Nephron (organoid): ENCODE measurements around the gene ANO8.

Experiments
- H3K27ac Mint-ChIP-seq, 3 experiments: 2 replicates each; pipeline ENCODE4 v1.8.0; 2020; ENCODE audit warnings: mixed read lengths in 3 of 3, mild to moderate bottlenecking in 2 of 3, moderate library complexity in 1 of 3
- H3K27me3 Mint-ChIP-seq: 2 replicates; pipeline ENCODE4 v1.8.0; 2021; ENCODE audit warnings: low read depth, mild to moderate bottlenecking, moderate library complexity, mixed read lengths
- H3K36me3 Mint-ChIP-seq: 2 replicates; pipeline ENCODE4 v1.8.0; 2020; ENCODE audit warnings: low read depth, mixed read lengths
- H3K4me1 Mint-ChIP-seq: 2 replicates; pipeline ENCODE4 v1.8.0; 2020; ENCODE audit warnings: mixed read lengths
- H3K4me3 Mint-ChIP-seq, 3 experiments: 2 replicates each; pipeline ENCODE4 v1.8.0; 2020; ENCODE audit warnings: mild to moderate bottlenecking in 3 of 3, mixed read lengths in 3 of 3, moderate library complexity in 2 of 3
- H3K9me3 Mint-ChIP-seq: 2 replicates; pipeline ENCODE4 v1.8.0; 2020; ENCODE audit warnings: mixed read lengths
- CTCF ChIP-seq, 3 experiments: fragments of 200-600 bp; sonication (generic); IDR thresholded peaks; one replicate each; pipeline ENCODE4 v1.5.0; 2021; ENCODE audit warnings: antibody characterized with exemption in 3 of 3; ENCODE audit not compliant: unreplicated experiment in 3 of 3

Gene ANO8

GRCh38 chr19:17334414-17335409 lies at the start of gene ANO8:
ANO8 (minus strand) TSS chr19:17334855; CDS start chr19:17334670, 185 bp downstream.
- H3K27me3 Mint-ChIP-seq, result peaks cover 12% of the 10 kb centered on the region
- no peak for TF ChIP-seq CTCF (IDR thresholded peaks at IDR 0.05; ENCODE audit: unreplicated experiment in 3 of 3)
- H3K36me3 Mint-ChIP-seq, result peaks cover 19% of the 10 kb centered on the region
- no peaks in the 10 kb centered on the region for H3K9me3 Mint-ChIP-seq
- H3K4me3 Mint-ChIP-seq, result peak within 1 kb of the TSS; percentile 87 to 95 (median 93)
- H3K27ac Mint-ChIP-seq, result peak within 1 kb of the TSS; percentile 41 to 93 (median 88)
- peaks cover 17% of the 10 kb centered on the region for H3K4me1 Mint-ChIP-seq

DNA sequence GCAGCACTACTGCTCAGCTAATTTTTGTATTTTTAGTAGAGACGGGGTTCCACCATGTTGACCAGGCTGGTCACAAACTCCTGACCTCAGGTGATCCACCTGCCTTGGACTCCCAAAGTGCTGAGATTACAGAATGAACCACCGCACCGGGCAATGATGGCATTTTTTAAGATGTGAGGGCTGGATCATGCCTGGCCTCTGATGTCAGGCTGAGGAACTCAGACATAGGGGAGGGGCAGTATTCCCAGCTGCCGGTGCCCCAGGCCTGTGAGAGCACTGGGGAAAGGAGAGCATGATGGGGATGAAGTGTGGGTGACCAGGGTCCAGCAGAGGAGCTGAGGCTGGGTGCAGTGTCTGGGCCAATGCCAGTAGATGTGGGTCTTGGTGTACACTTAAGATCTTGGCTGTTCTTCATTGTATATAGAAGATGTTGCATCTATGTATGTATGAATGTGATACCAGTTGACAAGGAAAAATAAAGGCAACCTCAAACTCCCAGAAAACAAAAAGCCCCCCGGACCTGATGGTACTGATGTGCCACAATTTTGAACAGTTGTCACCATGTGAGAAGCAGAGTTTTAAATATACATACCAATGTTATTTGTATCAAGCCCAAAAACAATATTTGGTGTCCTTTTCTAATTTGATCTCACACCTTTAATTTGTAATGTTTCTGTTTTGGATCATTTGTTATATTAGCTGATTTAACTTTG lies 45.9 kb upstream of the ANO8 start:
- H3K27ac Mint-ChIP-seq, result peak overlapping the region in 2 of 3 experiments; percentile 30 to 48
- peaks cover 10% of the 10 kb centered on the region for H3K27me3 Mint-ChIP-seq
- H3K4me3 Mint-ChIP-seq, result no peak overlapping the region
- H3K9me3 Mint-ChIP-seq, result peaks cover 7% of the 10 kb centered on the region
- TF ChIP-seq CTCF (IDR thresholded peaks at IDR 0.05; ENCODE audit: unreplicated experiment in 3 of 3), result no peak
- no peaks in the 10 kb centered on the region for H3K36me3 Mint-ChIP-seq
- H3K4me1 Mint-ChIP-seq, result peaks cover 14% of the 10 kb centered on the region

DNA sequence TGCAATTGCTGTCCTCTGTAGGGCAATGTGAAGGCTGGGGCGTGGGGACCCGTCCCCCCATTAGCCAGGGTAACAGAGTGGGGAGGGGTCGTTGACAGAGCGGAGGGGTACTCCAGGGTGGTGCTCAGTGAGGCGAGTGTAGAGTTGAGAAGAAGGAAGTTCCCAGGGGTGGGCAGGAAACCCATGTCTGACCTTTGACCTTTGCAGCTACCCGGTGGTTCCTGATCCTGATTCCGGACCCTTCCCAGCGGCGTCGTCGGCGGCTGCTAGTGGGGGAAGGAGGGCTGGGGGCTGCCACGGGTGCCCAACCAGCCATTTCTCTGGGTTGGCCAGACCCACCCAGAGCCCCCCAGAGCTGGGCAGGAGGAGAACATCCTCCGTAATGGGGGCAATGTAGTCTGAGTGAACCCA lies 44.6 kb upstream of the ANO8 start:
- no peak for TF ChIP-seq CTCF (IDR thresholded peaks at IDR 0.05; ENCODE audit: unreplicated experiment in 3 of 3)
- H3K4me3 Mint-ChIP-seq, result peak overlapping the region in 1 of 3 experiments; percentile 31
- H3K36me3 Mint-ChIP-seq, result no peaks in the 10 kb centered on the region
- peaks cover 14% of the 10 kb centered on the region for H3K4me1 Mint-ChIP-seq
- peaks cover 7% of the 10 kb centered on the region for H3K27me3 Mint-ChIP-seq
- H3K27ac Mint-ChIP-seq, result peak overlapping the region; percentile 13 to 83 (median 55)
- H3K9me3 Mint-ChIP-seq, result peaks cover 7% of the 10 kb centered on the region

DNA sequence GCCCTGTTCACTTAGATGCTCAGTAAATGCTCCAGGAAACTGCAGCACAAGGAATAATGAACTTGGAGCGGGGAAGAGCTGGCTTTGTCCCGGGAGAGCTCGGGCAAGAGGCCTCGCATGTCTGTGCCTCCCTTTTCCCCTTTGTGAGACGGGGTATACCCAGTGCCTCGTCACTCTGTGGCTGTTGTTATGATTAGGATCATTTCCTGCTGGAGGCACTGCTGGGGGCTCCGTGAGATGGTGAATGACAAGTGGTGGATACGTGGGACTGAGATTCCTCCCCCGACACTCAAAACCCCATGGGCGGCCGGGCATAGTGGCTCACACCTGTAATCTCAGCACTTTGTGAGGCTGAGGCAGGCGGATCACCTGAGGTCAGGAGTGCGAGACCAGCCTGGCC lies 43.6 kb upstream of the ANO8 start:
- Mint-ChIP-seq H3K4me3 (no peak overlapping the region), H3K27me3 (peaks cover 7% of the 10 kb centered on the region), H3K36me3 (no peaks in the 10 kb centered on the region), H3K4me1 (peaks cover 14% of the 10 kb centered on the region), H3K27ac (peak overlapping the region in 2 of 3 experiments; percentile 49 to 70), H3K9me3 (peaks cover 7% of the 10 kb centered on the region)
- no peak for TF ChIP-seq CTCF (IDR thresholded peaks at IDR 0.05; ENCODE audit: unreplicated experiment in 3 of 3)

DNA sequence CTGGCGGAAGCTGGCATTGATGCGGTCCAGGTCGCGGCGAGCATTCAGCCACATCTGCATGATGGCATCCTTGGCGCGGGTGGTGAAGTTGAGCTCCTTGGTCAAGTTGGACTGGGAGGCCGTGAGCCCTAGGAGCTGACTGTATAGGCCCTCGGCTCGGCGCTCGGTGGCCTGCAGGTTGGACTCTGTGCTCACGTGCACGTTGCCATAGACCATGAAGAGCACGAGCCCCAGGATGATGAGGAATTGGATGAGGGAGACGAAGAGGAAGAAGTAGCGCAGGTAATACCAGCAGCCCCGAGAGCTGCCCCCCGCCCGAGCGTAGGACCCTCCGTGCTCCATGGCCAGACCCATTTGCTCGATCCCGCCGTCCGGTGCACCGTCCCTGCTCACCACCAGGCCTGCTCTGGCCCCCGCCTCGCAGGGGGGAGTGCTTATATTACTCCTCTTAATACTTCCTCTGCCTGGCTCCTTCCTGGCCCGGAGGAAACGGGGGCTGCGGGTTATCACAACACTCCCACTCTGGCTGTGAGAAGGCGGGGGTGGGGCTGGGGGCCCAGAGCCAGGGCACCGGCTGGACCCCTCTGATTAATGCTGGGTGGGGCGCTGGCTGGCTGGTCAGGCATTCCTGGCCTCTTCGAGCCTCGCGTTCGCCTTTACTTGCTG lies 42.4 kb upstream of the ANO8 start, which contains the start of gene PLVAP:
TSS of gene PLVAP (minus strand) at position 408 of the 666 bp plus-strand sequence. CDS start at position 354, 54 bp downstream.
- peaks cover 9% of the 10 kb centered on the region for H3K4me1 Mint-ChIP-seq
- peaks cover 7% of the 10 kb centered on the region for H3K9me3 Mint-ChIP-seq
- no peak for TF ChIP-seq CTCF (IDR thresholded peaks at IDR 0.05; ENCODE audit: unreplicated experiment in 3 of 3)
- peak within 1 kb of the TSS in 2 of 3 experiments; percentile 25 to 51 for H3K4me3 Mint-ChIP-seq
- peaks cover 10% of the 10 kb centered on the region for H3K27me3 Mint-ChIP-seq
- no peaks in the 10 kb centered on the region for H3K36me3 Mint-ChIP-seq
- H3K27ac Mint-ChIP-seq, result peak within 1 kb of the TSS in 2 of 3 experiments; percentile 49 to 70
